Activated naive CD8-positive, alpha-beta T cell treated with anti-CD3 and anti-CD28 coated beads for 36 hours (primary cell): ENCODE results near the gene TNC. TPM values are rescaled to one million over a fixed set of nuclear protein-coding genes. Genes with fewer than 3 reads are reported as not detected.

Experiments
- DNase-seq: peaks from one replicate; pipeline ENCODE4 v3.0.0; 2021
- H3K27ac Mint-ChIP-seq: one replicate; pipeline ENCODE4 v1.8.0; 2022; ENCODE audit warnings: mild to moderate bottlenecking, moderate library complexity, mixed read lengths
- H3K27me3 Mint-ChIP-seq: one replicate; pipeline ENCODE4 v1.8.0; 2022; ENCODE audit warnings: mild to moderate bottlenecking, mixed read lengths
- H3K36me3 Mint-ChIP-seq: one replicate; pipeline ENCODE4 v1.8.0; 2021; ENCODE audit warnings: mild to moderate bottlenecking, mixed read lengths
- H3K4me1 Mint-ChIP-seq: one replicate; pipeline ENCODE4 v1.8.0; 2021; ENCODE audit warnings: mixed read lengths
- H3K4me3 Mint-ChIP-seq: one replicate; pipeline ENCODE4 v1.8.0; 2022; ENCODE audit warnings: mild to moderate bottlenecking, moderate library complexity, mixed read lengths
- H3K9me3 Mint-ChIP-seq: one replicate; pipeline ENCODE4 v1.8.0; 2022; ENCODE audit warnings: mixed read lengths
- total RNA-seq, 2 experiments: library from RNA; stranded (reverse); gene quantifications; one replicate each; pipeline ENCODE4 v1.2.3, GENCODE V29; 2021

TNC gene
- total RNA-seq, 2 experiments from 2014 or later: 0.90 to 1.3 TPM

DNA sequence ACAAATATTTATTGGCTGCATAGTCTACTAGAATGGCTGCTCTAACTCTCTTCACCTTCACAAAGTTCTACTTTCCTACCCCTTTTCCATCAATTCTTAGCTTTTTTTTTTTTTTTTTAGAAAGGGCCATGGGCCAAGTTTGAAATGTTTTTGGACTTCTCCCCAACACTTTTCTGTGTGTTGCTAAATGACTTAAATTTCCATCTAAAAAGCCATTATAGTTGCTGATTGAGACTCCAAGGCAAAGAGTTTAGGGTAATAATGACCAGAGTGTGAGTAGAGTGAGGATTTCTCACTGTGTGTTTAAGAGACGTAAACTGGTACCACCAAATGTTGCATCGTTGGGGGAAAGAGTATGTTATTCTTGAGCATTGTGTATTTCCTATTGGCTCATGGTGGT lies 24.4 kb downstream of the TNC start:
- peaks cover 46% of the 10 kb centered on the region for H3K27me3 Mint-ChIP-seq
- no peaks in the 10 kb centered on the region for H3K9me3 Mint-ChIP-seq
- no peaks in the 10 kb centered on the region for H3K36me3 Mint-ChIP-seq
- no peak for DNase-seq
- no peak overlapping the region for H3K27ac Mint-ChIP-seq
- H3K4me3 Mint-ChIP-seq: no peak overlapping the region
- no peaks in the 10 kb centered on the region for H3K4me1 Mint-ChIP-seq

DNA sequence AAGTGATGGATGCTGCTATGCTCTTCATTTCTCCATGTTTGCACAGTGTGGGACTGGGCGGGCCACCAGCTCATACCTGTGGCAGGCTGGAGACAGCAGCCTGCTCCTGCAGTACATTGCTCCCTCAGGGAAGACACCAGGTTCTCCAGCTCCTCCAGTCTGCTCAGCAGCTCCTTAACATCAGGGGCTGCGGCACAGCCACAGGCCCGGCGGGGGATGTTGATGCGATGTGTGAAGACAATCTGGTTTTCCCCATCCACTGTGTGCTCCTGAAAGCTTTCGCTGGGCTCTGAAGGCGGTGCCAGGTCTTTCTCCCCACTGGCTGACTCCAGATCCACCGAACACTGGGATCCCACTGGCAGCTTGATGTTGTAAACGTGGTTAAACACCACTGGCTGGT lies 27.5 kb downstream of the TNC start:
- DNase-seq: no peak
- H3K27me3 Mint-ChIP-seq: peaks cover 27% of the 10 kb centered on the region
- H3K36me3 Mint-ChIP-seq: no peaks in the 10 kb centered on the region
- H3K27ac Mint-ChIP-seq: no peak overlapping the region
- no peaks in the 10 kb centered on the region for H3K4me1 Mint-ChIP-seq
- H3K4me3 Mint-ChIP-seq: no peak overlapping the region
- no peaks in the 10 kb centered on the region for H3K9me3 Mint-ChIP-seq

DNA sequence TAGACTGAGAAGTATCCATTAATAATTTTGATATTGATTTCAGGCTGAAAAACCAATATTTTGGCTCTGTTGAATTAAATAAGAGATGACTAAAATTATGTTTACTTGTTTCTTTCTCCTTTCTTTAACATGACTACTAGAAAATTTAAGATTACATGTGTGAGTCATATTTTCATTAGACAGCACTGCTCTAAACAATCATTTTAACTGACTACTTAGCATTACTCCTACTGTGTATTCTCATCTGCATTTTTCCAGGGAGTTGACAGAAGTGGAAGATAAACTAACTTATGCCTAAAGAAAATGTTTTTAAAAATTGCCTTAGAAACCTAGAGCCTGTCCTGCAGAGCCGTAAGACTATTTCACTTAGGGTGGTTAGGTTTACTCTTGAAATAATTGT lies 29.1 kb downstream of the TNC start:
- no peaks in the 10 kb centered on the region for H3K4me1 Mint-ChIP-seq
- no peak overlapping the region for H3K27ac Mint-ChIP-seq
- H3K9me3 Mint-ChIP-seq: no peaks in the 10 kb centered on the region
- DNase-seq: no peak
- peaks cover 16% of the 10 kb centered on the region for H3K27me3 Mint-ChIP-seq
- no peaks in the 10 kb centered on the region for H3K36me3 Mint-ChIP-seq
- no peak overlapping the region for H3K4me3 Mint-ChIP-seq

DNA sequence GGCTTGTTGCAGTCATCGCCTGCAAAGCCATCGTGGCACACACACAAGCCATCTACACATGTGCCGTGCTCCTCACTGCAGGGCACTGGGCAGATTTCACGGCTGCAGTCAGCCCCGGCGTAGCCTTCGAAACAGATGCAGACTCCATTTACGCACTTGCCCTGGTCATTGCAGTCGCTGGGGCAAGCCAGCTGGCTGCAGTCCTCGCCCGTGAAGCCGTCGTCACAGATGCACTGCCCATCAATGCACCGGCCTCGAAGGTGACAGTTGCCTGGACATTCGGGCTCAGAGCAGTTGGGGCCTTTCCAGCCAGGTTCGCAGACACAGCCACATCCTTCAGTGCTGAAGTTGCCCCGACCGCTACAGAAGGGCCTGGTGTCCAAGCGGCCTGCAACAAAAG lies 31.1 kb downstream of the TNC start:
- no peaks in the 10 kb centered on the region for H3K9me3 Mint-ChIP-seq
- H3K4me3 Mint-ChIP-seq: no peak overlapping the region
- no peak for DNase-seq
- no peaks in the 10 kb centered on the region for H3K4me1 Mint-ChIP-seq
- no peaks in the 10 kb centered on the region for H3K36me3 Mint-ChIP-seq
- no peak overlapping the region for H3K27ac Mint-ChIP-seq
- H3K27me3 Mint-ChIP-seq: peaks cover 12% of the 10 kb centered on the region

DNA sequence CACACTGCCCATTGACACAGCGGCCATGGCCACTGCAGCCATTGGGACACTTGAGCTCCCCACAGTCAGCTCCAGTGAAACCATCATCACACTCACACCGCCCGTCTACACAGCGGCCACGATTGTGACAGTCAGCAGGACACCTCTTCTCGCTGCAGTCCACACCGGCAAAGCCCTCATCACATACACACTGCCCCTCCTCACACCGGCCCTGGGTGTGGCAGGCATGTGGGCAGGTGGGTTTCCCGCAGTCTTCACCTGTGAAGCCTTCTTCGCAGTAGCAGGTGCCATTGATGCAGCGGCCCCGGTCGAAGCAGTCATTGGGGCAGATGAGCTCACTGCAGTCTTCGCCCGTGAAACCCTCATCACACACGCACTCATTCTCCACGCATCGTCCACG lies 31.5 kb downstream of the TNC start:
- peaks cover 12% of the 10 kb centered on the region for H3K27me3 Mint-ChIP-seq
- no peaks in the 10 kb centered on the region for H3K4me1 Mint-ChIP-seq
- no peaks in the 10 kb centered on the region for H3K36me3 Mint-ChIP-seq
- H3K9me3 Mint-ChIP-seq: no peaks in the 10 kb centered on the region
- DNase-seq: no peak
- no peak overlapping the region for H3K27ac Mint-ChIP-seq
- no peak overlapping the region for H3K4me3 Mint-ChIP-seq

DNA sequence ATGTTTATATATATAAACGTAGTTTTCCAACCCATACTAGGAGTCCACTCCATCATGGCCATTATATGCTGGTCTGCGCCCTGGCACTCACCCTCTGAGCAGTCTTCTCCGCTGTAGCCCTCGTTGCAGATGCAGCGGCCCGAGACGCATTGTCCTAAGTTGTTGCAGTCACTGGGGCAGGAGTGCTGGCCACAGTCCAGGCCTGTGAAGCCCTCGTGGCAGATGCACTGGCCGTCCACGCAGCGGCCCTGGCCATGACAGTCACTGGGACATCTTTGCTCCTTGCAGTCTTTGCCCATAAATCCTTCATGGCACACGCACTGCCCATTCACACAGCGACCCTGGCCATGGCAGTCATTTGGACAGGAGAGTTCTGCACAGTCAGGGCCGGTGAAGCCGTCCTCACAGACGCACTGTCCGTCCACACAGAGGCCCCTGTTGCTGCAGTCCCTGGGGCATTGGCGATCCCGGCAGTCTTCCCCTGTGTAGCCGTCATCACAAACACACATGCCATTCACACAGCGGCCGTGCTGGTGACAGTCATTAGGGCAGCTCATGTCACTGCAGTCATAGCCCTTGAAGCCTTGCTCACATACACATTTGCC lies 32.1 kb downstream of the TNC start:
- no peaks in the 10 kb centered on the region for H3K36me3 Mint-ChIP-seq
- no peak overlapping the region for H3K4me3 Mint-ChIP-seq
- no peaks in the 10 kb centered on the region for H3K4me1 Mint-ChIP-seq
- no peak overlapping the region for H3K27ac Mint-ChIP-seq
- H3K27me3 Mint-ChIP-seq: peaks cover 12% of the 10 kb centered on the region
- no peaks in the 10 kb centered on the region for H3K9me3 Mint-ChIP-seq
- DNase-seq: no peak

DNA sequence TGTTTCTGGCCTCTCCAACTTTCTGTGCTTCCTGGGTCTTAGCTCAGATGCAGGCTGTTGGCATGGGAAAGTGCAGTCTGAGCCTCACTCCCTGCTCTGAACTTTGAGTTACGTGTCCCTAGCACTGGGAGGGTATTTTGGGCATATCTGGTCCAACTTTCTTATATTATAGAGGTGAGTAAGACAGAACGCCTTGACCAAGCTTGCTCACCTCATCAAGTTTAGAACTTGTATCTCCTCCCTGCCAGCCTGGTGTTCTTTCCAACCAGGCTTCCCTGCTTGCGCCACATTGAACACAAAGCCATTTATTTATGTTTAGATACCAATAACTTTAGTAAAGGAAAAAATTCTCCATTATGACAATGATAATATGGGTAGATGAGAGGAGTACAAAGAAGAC lies 33.2 kb downstream of the TNC start:
- H3K4me3 Mint-ChIP-seq: no peak overlapping the region
- no peaks in the 10 kb centered on the region for H3K9me3 Mint-ChIP-seq
- DNase-seq: no peak
- H3K4me1 Mint-ChIP-seq: no peaks in the 10 kb centered on the region
- H3K27me3 Mint-ChIP-seq: peaks cover 3% of the 10 kb centered on the region
- H3K36me3 Mint-ChIP-seq: no peaks in the 10 kb centered on the region
- no peak overlapping the region for H3K27ac Mint-ChIP-seq

DNA sequence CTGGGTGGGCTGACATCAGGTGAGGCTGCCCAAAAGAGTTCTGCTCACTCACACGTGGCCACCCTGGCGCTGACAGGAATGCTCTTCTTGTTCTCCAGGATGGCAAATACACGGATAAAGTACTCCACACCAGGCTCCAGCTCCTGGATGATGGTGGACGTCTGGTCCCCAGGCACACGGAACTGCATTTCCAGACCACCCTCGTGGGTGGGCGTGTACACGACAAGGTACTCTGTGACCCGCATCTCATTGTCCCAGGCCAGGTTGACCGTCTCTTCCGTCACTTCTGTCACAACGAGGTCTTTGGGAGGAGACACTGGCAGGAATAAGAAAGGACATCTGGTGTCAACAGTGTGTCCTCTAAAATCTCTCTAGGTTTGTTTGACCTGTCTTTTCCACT lies 33.8 kb downstream of the TNC start:
- no peaks in the 10 kb centered on the region for H3K27me3 Mint-ChIP-seq
- H3K4me1 Mint-ChIP-seq: no peaks in the 10 kb centered on the region
- H3K4me3 Mint-ChIP-seq: no peak overlapping the region
- H3K9me3 Mint-ChIP-seq: no peaks in the 10 kb centered on the region
- H3K36me3 Mint-ChIP-seq: no peaks in the 10 kb centered on the region
- H3K27ac Mint-ChIP-seq: no peak overlapping the region
- DNase-seq: no peak

DNA sequence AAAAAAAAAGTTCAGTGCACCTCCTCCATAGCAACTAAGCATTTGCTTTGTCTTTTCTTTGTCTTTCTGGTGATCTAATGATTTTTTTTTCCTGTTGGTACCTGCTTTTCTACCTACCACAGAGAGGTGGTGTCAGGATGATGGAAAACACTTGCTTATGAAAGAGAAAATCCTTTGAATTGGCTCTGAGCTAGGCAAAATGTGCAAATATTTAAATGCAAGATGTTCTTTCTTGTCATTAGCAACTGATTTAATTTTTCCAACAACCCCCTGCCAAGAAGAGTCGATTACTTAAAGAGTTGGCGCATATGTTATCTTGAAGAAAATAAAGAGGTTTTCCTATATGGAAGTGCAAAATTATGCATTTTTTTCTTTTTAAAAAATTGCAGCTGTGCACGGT lies 37.7 kb downstream of the TNC start:
- no peaks in the 10 kb centered on the region for H3K27me3 Mint-ChIP-seq
- no peak for DNase-seq
- H3K4me1 Mint-ChIP-seq: no peaks in the 10 kb centered on the region
- H3K9me3 Mint-ChIP-seq: no peaks in the 10 kb centered on the region
- H3K27ac Mint-ChIP-seq: no peak overlapping the region
- H3K36me3 Mint-ChIP-seq: no peaks in the 10 kb centered on the region
- no peak overlapping the region for H3K4me3 Mint-ChIP-seq

DNA sequence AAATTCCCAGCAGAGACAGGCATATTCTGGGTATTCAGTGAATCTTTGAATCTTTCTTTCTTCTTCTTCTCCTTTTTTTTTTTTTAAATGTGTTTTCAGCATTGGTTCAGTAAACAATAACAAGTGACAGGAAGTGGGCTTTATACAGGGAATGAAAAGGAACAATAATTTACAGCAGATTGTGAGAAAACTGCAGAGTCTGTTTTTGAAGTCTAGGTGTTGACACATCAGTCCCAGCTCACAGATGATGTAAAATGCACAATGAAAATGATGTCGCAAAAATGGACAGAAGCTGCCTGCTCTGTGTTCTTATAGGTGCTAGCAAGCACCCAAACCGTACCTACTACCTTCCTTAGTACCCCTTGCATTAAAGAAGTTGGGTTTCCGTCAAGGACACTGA lies 38.8 kb downstream of the TNC start:
- DNase-seq: no peak
- H3K27ac Mint-ChIP-seq: no peak overlapping the region
- no peak overlapping the region for H3K4me3 Mint-ChIP-seq
- H3K9me3 Mint-ChIP-seq: no peaks in the 10 kb centered on the region
- H3K36me3 Mint-ChIP-seq: no peaks in the 10 kb centered on the region
- no peaks in the 10 kb centered on the region for H3K27me3 Mint-ChIP-seq
- H3K4me1 Mint-ChIP-seq: no peaks in the 10 kb centered on the region

DNA sequence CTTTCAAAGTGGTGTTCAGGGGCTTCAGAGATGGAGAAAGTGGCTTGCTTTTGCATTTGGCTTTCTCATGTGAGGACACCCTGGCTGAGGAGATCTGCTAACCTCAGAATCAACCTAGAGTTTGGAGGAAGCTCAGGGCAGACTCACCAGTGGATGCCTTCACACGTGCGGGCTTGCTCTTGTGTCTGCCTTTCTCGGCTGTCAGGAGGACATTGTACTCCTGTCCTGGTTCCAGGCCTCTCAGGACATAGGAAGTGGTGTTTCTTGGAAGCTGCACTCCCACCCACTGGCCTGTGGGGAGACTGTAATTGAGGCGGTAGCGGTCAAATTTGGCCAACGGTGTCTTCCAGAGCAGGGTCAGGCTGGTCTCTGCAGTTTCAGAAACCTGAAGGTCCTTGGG lies 44.5 kb downstream of the TNC start:
- H3K27me3 Mint-ChIP-seq: peaks cover 18% of the 10 kb centered on the region

DNA sequence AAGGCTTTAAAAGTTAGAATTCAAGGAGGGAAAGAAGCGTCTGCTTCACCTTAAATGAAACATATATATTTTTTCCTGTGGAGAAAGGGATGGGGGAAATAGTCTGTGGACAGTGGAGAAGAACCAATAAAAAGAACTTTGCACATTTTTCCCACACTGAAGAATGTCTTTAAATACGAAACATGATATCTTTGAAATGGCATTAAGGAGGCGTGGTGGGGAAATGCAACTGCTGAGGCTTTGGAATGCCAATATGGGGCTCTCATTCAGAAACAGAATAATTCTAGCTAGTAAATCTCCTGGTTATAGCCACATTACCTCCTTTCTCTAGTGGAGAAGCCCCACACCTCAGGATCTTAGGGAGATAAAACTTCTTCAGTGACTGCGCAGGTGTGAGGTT lies 46.8 kb downstream of the TNC start:
- Mint-ChIP-seq H3K4me3 (no peak overlapping the region), H3K27me3 (peaks cover 28% of the 10 kb centered on the region), H3K9me3 (no peaks in the 10 kb centered on the region), H3K27ac (no peak overlapping the region), H3K36me3 (no peaks in the 10 kb centered on the region), H3K4me1 (no peaks in the 10 kb centered on the region)
- DNase-seq: no peak

More for the DNA sequence above, 44.5 kb downstream of the TNC start:
- Mint-ChIP-seq H3K27ac (no peak overlapping the region), H3K36me3 (no peaks in the 10 kb centered on the region), H3K4me1 (no peaks in the 10 kb centered on the region), H3K4me3 (no peak overlapping the region), H3K9me3 (no peaks in the 10 kb centered on the region)
- no peak for DNase-seq

DNA sequence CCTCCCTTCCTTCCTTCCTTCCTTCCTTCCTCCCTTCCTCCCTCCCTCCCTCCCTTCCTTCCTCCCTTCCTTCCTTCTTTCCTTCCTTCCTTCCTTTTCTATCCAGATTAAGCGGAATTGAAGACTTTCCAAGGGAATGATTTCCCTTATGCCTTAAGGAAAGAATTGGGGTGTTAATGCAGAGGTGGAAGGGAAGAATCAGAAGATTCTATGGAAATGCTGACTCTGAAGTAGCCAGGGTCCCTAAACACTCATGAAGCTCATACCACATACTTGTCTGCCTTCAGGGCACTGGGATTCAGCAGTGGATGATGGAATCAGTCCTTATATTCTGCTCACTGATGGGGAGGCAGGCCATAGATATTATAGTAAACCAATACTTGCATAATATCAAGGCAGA lies 48.2 kb downstream of the TNC start:
- Mint-ChIP-seq H3K36me3 (no peaks in the 10 kb centered on the region), H3K4me3 (no peak overlapping the region), H3K27me3 (peaks cover 34% of the 10 kb centered on the region), H3K9me3 (no peaks in the 10 kb centered on the region), H3K27ac (no peak overlapping the region), H3K4me1 (no peaks in the 10 kb centered on the region)
- DNase-seq: no peak

DNA sequence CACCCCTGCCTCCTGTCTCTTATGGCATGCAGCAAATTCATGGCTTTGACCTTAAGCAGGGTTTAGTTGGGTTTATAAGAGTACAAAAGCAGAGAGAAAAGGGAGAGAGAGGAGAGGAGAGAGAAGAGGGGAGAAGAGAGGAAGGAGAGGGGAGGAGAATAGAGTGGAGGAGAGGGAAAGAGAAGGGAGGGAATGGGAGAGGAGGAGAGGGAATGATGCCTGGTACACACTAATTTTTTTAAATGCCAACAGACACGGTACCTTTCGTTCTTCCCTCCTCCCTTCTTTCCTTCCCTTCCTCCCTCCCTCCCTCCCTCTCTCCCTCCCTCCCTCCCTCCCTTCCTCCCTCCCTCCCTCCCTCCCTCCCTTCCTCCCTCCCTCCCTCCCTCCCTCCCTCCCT lies 48.7 kb downstream of the TNC start:
- Mint-ChIP-seq H3K4me3 (no peak overlapping the region), H3K9me3 (no peaks in the 10 kb centered on the region), H3K36me3 (no peaks in the 10 kb centered on the region), H3K27me3 (peaks cover 34% of the 10 kb centered on the region), H3K27ac (no peak overlapping the region), H3K4me1 (peaks cover 1% of the 10 kb centered on the region)
- DNase-seq: no peak

DNA sequence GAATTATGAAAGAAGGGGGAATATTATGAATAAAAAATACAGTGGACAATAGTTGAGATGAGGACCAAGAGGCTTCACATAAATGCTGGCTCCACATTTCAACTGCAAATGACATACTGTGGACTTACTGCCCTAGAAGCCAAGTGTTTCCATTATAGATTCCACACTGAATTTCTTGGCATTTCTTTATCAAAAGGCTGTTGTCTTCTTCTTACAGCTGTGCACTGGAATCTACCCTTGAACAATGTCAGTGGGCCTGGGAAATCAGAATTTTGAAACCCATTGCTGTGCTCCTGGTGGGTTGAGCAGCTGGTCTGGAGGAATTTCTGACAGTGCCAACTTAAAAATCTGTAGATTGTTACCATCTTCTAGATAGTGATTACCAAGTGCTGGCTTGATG lies 49.9 kb downstream of the TNC start:
- H3K36me3 Mint-ChIP-seq: no peaks in the 10 kb centered on the region
- H3K27me3 Mint-ChIP-seq: peaks cover 34% of the 10 kb centered on the region
- H3K9me3 Mint-ChIP-seq: no peaks in the 10 kb centered on the region
- no peak overlapping the region for H3K4me3 Mint-ChIP-seq
- H3K4me1 Mint-ChIP-seq: peaks cover 9% of the 10 kb centered on the region
- no peak overlapping the region for H3K27ac Mint-ChIP-seq
- DNase-seq: no peak

DNA sequence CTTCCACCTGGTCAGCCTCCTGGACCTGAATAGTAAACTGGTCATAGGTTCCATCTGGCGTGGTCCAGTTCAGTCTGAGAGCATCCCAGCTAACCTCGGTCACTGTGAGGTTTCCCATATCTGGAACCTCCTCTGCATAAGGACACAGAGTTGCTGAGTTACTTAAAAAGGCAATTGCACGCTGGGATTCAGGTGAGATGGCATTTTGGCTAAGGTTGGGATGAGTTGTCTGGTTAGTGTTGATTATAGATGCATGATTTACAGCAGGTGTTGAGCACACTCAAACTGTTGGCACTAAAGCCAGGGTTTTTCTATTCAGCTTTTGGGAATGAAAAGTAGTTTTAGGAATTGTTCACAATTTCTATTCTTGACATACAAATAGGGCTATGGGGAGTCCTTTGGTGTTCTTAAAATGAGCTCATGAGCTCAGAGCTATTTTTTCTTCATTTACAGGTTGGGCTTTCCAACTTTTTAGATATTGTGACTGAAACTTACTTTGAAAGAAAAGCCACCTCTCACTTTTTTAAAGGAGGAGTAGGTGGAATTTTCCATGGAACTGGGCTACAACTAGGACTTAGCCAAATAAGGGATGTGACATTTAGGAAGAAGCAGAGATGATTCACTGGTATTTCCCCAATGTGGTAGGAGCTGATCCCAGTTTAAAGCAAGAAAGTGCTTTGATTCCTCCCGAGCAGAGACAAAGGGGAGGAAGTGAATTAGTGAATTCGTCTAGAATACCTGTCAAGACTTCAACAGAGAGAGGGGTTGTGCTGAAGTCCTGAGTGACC lies 54.7 kb downstream of the TNC start:
- Mint-ChIP-seq H3K27ac (no peak overlapping the region), H3K9me3 (no peaks in the 10 kb centered on the region), H3K36me3 (no peaks in the 10 kb centered on the region), H3K27me3 (peaks cover 38% of the 10 kb centered on the region), H3K4me3 (no peak overlapping the region), H3K4me1 (peaks cover 9% of the 10 kb centered on the region)
- no peak for DNase-seq
